Measurements from ENCODE around the gene SETD4. TPM values are rescaled to one million over a fixed set of nuclear protein-coding genes. Genes with fewer than 3 reads are reported as not detected.

Gene SETD4
- total and polyA plus RNA-seq, 2 of the 13 experiments (the other 11 are each of a cell fraction or from before 2014, with no cell fraction given): 7.1 to 14.4 TPM

DNA sequence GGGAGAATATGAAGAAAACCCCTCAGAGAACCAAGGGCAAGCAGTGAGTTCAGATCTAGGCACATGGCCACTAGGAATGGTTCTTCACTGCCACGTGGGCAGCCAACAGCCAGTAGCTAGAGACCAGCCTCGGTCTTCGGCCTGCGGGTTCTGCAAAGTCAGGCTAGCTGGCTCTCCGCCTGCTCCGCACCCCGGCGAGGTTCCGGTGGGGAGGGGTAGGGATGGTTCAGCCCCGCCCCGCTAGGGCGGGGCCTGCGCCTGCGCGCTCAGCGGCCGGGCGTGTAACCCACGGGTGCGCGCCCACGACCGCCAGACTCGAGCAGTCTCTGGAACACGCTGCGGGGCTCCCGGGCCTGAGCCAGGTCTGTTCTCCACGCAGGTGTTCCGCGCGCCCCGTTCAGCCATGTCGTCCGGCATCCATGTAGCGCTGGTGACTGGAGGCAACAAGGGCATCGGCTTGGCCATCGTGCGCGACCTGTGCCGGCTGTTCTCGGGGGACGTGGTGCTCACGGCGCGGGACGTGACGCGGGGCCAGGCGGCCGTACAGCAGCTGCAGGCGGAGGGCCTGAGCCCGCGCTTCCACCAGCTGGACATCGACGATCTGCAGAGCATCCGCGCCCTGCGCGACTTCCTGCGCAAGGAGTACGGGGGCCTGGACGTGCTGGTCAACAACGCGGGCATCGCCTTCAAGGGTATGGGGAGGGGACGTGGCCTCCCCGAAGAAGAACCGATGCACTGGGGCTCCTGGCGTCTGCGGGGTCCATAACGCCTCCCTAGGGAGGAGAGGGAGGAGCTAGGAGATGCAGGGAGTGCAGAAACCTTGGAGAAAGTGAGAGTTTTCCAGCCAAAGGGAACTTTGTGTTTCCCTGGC, 9.6 kb upstream of the SETD4 start, which contains the start of gene CBR1 (continued):
- TF ChIP-seq, protein P1, sequence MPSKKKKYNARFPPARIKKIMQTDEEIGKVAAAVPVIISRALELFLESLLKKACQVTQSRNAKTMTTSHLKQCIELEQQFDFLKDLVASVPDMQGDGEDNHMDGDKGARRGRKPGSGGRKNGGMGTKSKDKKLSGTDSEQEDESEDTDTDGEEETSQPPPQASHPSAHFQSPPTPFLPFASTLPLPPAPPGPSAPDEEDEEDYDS (CRISPR knock-in tag; IDR thresholded peaks at IDR 0.05): no peak
- TF ChIP-seq, protein P2, sequence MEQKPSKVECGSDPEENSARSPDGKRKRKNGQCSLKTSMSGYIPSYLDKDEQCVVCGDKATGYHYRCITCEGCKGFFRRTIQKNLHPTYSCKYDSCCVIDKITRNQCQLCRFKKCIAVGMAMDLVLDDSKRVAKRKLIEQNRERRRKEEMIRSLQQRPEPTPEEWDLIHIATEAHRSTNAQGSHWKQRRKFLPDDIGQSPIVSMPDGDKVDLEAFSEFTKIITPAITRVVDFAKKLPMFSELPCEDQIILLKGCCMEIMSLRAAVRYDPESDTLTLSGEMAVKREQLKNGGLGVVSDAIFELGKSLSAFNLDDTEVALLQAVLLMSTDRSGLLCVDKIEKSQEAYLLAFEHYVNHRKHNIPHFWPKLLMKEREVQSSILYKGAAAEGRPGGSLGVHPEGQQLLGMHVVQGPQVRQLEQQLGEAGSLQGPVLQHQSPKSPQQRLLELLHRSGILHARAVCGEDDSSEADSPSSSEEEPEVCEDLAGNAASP (CRISPR knock-in tag; IDR thresholded peaks at IDR 0.05; ENCODE audit: borderline replicate concordance): no peak
- TF ChIP-seq, protein P3, sequence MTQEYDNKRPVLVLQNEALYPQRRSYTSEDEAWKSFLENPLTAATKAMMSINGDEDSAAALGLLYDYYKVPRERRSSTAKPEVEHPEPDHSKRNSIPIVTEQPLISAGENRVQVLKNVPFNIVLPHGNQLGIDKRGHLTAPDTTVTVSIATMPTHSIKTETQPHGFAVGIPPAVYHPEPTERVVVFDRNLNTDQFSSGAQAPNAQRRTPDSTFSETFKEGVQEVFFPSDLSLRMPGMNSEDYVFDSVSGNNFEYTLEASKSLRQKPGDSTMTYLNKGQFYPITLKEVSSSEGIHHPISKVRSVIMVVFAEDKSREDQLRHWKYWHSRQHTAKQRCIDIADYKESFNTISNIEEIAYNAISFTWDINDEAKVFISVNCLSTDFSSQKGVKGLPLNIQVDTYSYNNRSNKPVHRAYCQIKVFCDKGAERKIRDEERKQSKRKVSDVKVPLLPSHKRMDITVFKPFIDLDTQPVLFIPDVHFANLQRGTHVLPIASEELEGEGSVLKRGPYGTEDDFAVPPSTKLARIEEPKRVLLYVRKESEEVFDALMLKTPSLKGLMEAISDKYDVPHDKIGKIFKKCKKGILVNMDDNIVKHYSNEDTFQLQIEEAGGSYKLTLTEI (CRISPR knock-in tag; conservative IDR thresholded peaks at IDR 0.05): no peak
- TF ChIP-seq RXRB (CRISPR knock-in tag; IDR thresholded peaks at IDR 0.05; ENCODE audit: borderline replicate concordance) (0 out of 2 replicates have a peak, but pooled peaks have one; percentile 13), NONO (IDR thresholded peaks at IDR 0.05) (no peak), NONO (CRISPR knock-in tag; conservative IDR thresholded peaks at IDR 0.05) (0 out of 2 replicates have a peak, but pooled peaks have one; percentile 12), CBX5 (CRISPR knock-in tag; IDR thresholded peaks at IDR 0.05; ENCODE audit: borderline replicate concordance) (no peak), SNAPC2 (CRISPR knock-in tag; IDR thresholded peaks at IDR 0.05) (no peak), RBFOX2 (IDR thresholded peaks at IDR 0.05; ENCODE audit: low read depth, low read length) (peak; percentile 80), STAG1 (CRISPR knock-in tag; IDR thresholded peaks at IDR 0.05) (no peak), TEAD3 (CRISPR knock-in tag; optimal IDR thresholded peaks at IDR 0.05; ENCODE audit: borderline replicate concordance) (no peak), ZNF780A (CRISPR knock-in tag; IDR thresholded peaks at IDR 0.05) (peak; percentile 53; the same call in 1 of the 2 replicates), ZMYM2 (CRISPR knock-in tag; IDR thresholded peaks at IDR 0.05) (0 out of 2 replicates have a peak, but pooled peaks have one; percentile 13), TBX3 (IDR thresholded peaks at IDR 0.05; ENCODE audit: borderline replicate concordance) (no peak), ZNF605 (CRISPR knock-in tag; IDR thresholded peaks at IDR 0.05) (0 out of 2 replicates have a peak, but pooled peaks have one; percentile 15), SOX5 (CRISPR knock-in tag; IDR thresholded peaks at IDR 0.05; ENCODE audit: borderline replicate concordance) (no peak), RFX1 (IDR thresholded peaks at IDR 0.05) (no peak), DNMT1 (CRISPR knock-in tag; IDR thresholded peaks at IDR 0.05) (0 out of 2 replicates have a peak, but pooled peaks have one; percentile 20)
- TF ChIP-seq, protein P4, sequence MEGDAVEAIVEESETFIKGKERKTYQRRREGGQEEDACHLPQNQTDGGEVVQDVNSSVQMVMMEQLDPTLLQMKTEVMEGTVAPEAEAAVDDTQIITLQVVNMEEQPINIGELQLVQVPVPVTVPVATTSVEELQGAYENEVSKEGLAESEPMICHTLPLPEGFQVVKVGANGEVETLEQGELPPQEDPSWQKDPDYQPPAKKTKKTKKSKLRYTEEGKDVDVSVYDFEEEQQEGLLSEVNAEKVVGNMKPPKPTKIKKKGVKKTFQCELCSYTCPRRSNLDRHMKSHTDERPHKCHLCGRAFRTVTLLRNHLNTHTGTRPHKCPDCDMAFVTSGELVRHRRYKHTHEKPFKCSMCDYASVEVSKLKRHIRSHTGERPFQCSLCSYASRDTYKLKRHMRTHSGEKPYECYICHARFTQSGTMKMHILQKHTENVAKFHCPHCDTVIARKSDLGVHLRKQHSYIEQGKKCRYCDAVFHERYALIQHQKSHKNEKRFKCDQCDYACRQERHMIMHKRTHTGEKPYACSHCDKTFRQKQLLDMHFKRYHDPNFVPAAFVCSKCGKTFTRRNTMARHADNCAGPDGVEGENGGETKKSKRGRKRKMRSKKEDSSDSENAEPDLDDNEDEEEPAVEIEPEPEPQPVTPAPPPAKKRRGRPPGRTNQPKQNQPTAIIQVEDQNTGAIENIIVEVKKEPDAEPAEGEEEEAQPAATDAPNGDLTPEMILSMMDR (CRISPR knock-in tag; IDR thresholded peaks at IDR 0.05): peak; percentile 11; the same call in 1 of the 2 replicates
- TF ChIP-seq, protein P5, sequence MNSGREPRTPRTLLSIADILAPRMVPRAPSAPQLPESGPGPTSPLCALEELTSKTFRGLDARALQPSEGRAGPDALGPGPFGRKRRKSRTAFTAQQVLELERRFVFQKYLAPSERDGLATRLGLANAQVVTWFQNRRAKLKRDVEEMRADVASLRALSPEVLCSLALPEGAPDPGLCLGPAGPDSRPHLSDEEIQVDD (CRISPR knock-in tag; IDR thresholded peaks at IDR 0.05; ENCODE audit: borderline replicate concordance): no peak
- TF ChIP-seq, protein P6, sequence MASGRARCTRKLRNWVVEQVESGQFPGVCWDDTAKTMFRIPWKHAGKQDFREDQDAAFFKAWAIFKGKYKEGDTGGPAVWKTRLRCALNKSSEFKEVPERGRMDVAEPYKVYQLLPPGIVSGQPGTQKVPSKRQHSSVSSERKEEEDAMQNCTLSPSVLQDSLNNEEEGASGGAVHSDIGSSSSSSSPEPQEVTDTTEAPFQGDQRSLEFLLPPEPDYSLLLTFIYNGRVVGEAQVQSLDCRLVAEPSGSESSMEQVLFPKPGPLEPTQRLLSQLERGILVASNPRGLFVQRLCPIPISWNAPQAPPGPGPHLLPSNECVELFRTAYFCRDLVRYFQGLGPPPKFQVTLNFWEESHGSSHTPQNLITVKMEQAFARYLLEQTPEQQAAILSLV (CRISPR knock-in tag; IDR thresholded peaks at IDR 0.05; ENCODE audit: borderline replicate concordance): peak; percentile 32; the same call in 1 of the 2 replicates
- TF ChIP-seq, protein P7, sequence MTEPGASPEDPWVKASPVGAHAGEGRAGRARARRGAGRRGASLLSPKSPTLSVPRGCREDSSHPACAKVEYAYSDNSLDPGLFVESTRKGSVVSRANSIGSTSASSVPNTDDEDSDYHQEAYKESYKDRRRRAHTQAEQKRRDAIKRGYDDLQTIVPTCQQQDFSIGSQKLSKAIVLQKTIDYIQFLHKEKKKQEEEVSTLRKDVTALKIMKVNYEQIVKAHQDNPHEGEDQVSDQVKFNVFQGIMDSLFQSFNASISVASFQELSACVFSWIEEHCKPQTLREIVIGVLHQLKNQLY (CRISPR knock-in tag; IDR thresholded peaks at IDR 0.05): no peak

All from HepG2 (cell line).